Fibroblast of mammary gland (primary cell): ENCODE measurements around the gene RECQL5.

ENCODE experiments used
- DNase-seq: peaks from one replicate; pipeline ENCODE4 v3.0.0-alpha.2; 2010; ENCODE audit warnings: low read depth
- H3K4me3 ChIP-seq: 2 replicates; pipeline ENCODE4 v1.5.1; 2011; ENCODE audit warnings: low read depth, mild to moderate bottlenecking, low read length, moderate library complexity; ENCODE audit not compliant: control insufficient read depth
- CTCF ChIP-seq: conservative IDR thresholded peaks from 2 replicates; pipeline ENCODE4 v1.5.1; 2011; ENCODE audit warnings: low read depth, low read length, inconsistent platforms; ENCODE audit not compliant: control insufficient read depth, insufficient read depth

RECQL5 gene

DNA sequence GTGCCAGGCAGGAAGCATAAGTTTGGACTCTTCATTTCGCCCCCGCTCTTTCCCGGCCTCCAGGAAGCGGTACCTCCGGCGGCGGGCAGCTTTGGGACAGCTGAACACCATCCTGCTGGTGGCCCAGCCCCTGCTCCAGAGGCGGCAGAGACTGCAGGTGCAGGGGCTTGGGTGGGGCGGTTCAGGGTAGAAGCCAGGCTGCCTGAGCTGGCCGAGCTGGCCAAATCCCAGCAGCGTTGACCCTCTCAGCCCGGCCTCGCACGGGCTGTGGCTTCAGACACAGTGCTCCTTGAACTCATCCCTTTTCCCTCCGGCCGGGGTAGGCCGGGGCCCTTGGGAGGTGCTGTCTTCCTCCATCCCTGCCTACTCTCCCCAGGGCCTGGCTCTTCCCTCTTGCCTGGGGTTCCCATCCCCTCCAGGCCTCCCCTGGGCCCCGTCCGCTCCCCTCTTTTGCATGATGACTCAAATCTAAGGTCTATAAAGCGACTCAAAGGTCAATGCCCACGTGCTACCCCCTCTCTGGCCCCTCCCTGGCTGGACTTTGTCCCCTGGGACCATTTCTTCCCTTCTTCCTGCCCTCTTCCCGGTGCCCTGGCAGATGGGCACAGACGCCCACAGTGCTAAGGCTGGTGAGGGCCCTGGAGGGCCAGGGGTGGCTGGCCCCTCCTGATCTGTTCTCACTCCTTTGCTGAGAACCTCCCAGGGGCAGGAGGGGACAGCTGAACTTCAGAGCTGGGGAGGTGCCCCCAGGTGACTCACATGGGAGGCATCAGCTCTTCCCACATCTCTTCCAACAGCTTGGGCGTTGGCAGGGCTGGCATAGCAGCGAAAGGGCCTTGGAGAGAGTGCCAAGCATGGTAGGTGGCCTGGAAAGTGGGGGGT is 56.6 kb downstream of the RECQL5 start:
- no peak for TF ChIP-seq CTCF
- H3K4me3 ChIP-seq: no peak overlapping the region
- DNase-seq: no peak

DNA sequence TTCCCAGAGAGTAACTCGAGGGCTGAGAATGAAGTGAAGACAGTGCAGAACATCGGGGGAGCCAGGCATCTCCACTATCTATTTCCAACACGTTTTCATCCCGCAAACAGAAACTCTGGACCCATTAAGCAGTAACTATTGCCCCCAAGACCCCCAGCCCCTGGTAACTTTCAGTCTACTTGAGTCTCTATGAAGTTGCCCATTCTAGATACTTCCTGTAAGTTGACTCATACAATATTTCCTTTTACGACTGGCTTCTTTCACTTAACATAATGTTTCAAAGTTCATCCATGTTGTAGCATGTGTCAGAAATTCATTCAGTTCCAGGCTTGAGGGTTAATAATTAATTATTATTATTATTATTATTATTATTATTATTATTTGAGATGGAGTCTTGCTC is 59.9 kb downstream of the RECQL5 start:
- H3K4me3 ChIP-seq: no peak overlapping the region
- no peak for TF ChIP-seq CTCF
- no peak for DNase-seq

DNA sequence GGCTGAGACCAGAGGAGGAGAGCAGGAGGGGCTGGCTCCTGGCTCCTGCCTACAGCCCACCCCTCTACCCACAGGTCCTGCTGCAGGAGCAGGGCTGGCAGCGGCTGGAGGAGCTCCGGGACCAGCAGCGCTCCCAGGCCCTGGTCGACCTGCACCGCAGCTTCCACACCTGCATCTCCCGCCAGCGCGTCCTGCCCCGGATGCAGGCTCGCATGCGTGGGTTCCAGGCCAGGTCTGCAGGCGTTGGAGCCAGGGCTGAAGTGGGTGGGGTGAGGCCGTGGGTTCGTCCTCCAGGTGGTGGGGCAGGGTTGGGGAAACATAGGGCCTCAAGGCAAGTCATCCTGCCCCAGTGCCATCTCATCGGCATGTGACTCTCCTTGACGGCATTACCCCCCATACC is 61.2 kb downstream of the RECQL5 start:
- no peak for TF ChIP-seq CTCF
- H3K4me3 ChIP-seq: no peak overlapping the region
- no peak for DNase-seq

GRCh38 chr17:75604034-75604695 is 62.8 kb downstream of the RECQL5 start:
- no peak for DNase-seq
- no peak for TF ChIP-seq CTCF
- no peak overlapping the region for H3K4me3 ChIP-seq

GRCh38 chr17:75603123-75603522 is 63.8 kb downstream of the RECQL5 start:
- no peak for TF ChIP-seq CTCF
- no peak for DNase-seq
- no peak overlapping the region for H3K4me3 ChIP-seq

DNA sequence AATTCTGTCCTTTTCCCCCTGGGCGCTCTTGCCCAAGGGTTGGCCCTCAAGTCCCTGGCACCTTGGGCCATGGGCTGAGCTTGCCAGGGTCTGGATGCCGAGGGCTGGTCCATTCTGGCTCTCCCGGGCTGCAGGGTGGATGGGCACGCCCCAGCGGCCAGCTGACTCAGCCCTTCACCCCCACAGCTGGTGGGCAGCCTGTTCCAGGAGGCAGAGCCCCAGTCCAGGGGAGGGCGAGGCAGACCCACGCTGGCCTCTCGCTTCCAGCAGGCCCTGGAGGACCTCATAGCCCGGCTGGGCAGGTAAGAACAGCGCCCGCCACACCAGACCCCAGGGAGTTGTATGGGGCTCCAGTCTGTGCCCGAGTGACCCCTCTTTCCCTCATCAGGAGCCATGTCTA is 64.3 kb downstream of the RECQL5 start:
- no peak overlapping the region for H3K4me3 ChIP-seq
- no peak for DNase-seq
- TF ChIP-seq CTCF: no peak
